Measurements from ENCODE around the gene P4HA2.

DNA sequence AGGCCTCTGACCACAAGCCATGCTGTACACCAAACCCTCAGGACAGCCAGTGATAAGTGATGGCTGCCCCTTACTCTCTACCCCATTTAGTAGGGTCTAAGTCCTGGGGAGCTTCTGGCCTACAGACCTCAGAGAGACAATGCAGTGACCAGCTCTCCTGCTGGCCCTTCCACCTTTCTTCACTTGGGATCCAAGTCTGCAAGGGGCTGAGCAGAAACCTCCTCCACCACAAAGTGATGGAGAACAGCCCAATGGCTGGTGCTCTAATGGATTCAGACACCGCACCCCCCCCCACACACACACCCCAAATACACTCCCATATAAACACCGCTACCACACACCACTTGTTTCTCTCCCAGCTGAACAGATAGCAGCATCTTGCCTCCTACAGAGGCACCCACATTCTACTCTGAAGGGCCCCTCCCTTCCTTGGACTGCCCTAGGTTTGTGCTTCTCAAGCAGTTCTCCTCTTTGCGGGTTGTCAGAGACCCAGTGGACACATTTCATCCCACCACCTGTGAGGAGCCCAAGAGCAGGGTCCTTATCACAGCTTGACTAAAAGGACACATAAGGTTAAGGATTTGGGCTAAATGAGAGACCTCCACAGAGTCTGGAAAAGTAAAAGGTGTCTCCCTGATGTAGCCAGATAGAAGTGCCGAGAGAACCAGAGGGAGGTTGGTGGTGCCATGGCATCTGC lies 28.6 kb upstream of the P4HA2 start:
- TF ChIP-seq EZH2phosphoT487 (IDR thresholded peaks at IDR 0.05; ENCODE audit: low read length), result no peak
- TF ChIP-seq EZH2 (optimal IDR thresholded peaks at IDR 0.05; ENCODE audit: low read depth, low read length), result no peak
- TF ChIP-seq CTCF (IDR thresholded peaks at IDR 0.05; ENCODE audit: low read length), result no peak

Measured in MM.1S (cell line).